Measurements from ENCODE around the gene CCND2.
"Not testable (repeated sequence)": the region's sequence is repeated elsewhere in the genome, so short reads cannot be mapped to it uniquely, and the experiment has no call there.

CCND2 gene

GRCh38 chr12:4242595-4242994 is 31.0 kb upstream of the CCND2 start:
- no peaks in the 10 kb centered on the region for H3K4me1 ChIP-seq (ENCODE audit: control insufficient read depth, insufficient read depth, low read length)
- H3K4me2 ChIP-seq (ENCODE audit: low read length), result no peak overlapping the region
- no peaks in the 10 kb centered on the region for H3K36me3 ChIP-seq (ENCODE audit: insufficient read depth, low read length)
- no peak overlapping the region for H3K9ac ChIP-seq (ENCODE audit: low read depth, low read length)
- no peak overlapping the region for H3K4me3 ChIP-seq (ENCODE audit: low read length)
- H3K9me3 ChIP-seq (replicated peaks; ENCODE audit: low read length), result no peaks in the 10 kb centered on the region
- no peaks in the 10 kb centered on the region for H3K27me3 ChIP-seq (ENCODE audit: control insufficient read depth, insufficient read depth, low read length)

GRCh38 chr12:4243091-4243490 is 30.5 kb upstream of the CCND2 start:
- Histone ChIP-seq H3K4me3 (ENCODE audit: low read length) (no peak overlapping the region), H3K4me1 (ENCODE audit: control insufficient read depth, insufficient read depth, low read length) (no peaks in the 10 kb centered on the region), H3K9ac (ENCODE audit: low read depth, low read length) (no peak overlapping the region), H3K9me3 (replicated peaks; ENCODE audit: low read length) (no peaks in the 10 kb centered on the region), H3K4me2 (ENCODE audit: low read length) (no peak overlapping the region), H3K36me3 (ENCODE audit: insufficient read depth, low read length) (no peaks in the 10 kb centered on the region), H3K27me3 (ENCODE audit: control insufficient read depth, insufficient read depth, low read length) (no peaks in the 10 kb centered on the region)

DNA sequence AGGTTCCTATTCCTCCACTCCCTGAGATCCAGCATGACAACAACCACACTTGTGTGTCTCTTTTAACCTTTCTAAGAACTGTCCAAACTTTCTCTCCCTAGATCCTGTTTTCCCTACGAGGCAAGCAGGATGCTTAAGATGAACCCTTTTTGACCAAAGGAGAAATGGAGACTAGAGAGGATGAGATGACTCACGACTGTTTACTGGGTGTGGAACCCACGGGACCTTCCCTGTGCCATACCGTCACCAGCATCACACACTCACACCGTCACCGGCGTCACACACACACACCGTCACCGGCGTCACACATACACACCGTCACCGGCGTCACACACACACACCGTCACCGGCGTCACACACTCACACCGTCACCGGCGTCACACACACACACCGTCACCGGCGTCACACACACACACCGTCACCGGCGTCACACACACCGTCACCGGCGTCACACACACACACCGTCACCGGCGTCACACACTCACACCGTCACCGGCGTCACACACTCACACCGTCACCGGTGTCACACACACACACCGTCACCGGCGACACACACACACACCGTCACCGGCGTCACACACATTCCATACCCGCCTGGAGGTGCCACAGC is 30.0 kb upstream of the CCND2 start:
- not testable (repeated sequence) for H3K4me2 ChIP-seq (ENCODE audit: low read length); H3K9ac ChIP-seq (ENCODE audit: low read depth, low read length); H3K36me3 ChIP-seq (ENCODE audit: insufficient read depth, low read length); H3K4me1 ChIP-seq (ENCODE audit: control insufficient read depth, insufficient read depth, low read length); H3K9me3 ChIP-seq (replicated peaks; ENCODE audit: low read length); H3K27me3 ChIP-seq (ENCODE audit: control insufficient read depth, insufficient read depth, low read length); H3K4me3 ChIP-seq (ENCODE audit: low read length)

DNA sequence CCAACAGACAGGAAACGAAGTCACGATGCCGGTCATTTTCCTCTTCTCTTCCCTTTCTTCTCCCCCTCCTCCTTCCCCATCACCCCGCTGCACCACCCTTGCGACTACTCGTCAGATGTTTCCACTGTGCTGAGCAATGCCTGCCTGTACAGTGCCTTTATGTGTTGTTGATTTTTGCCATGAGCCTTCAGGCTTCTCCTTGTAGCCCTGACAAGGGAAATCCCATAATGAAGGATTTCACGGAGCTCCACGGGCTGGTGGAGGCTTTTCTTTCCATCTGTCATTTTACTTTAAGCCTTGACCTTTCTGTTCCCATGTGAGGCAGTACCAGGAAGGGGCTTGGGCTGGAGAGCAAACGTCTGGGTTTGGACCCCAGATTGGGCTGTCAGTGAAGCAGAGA is 28.7 kb upstream of the CCND2 start:
- H3K4me1 ChIP-seq (ENCODE audit: control insufficient read depth, insufficient read depth, low read length), result no peaks in the 10 kb centered on the region
- H3K9me3 ChIP-seq (replicated peaks; ENCODE audit: low read length), result no peaks in the 10 kb centered on the region
- no peaks in the 10 kb centered on the region for H3K27me3 ChIP-seq (ENCODE audit: control insufficient read depth, insufficient read depth, low read length)
- H3K9ac ChIP-seq (ENCODE audit: low read depth, low read length), result no peak overlapping the region
- H3K36me3 ChIP-seq (ENCODE audit: insufficient read depth, low read length), result no peaks in the 10 kb centered on the region
- no peak overlapping the region for H3K4me2 ChIP-seq (ENCODE audit: low read length)
- no peak overlapping the region for H3K4me3 ChIP-seq (ENCODE audit: low read length)

GRCh38 chr12:4245446-4245845 is 28.1 kb upstream of the CCND2 start:
- Histone ChIP-seq H3K36me3 (ENCODE audit: insufficient read depth, low read length) (no peaks in the 10 kb centered on the region), H3K4me3 (ENCODE audit: low read length) (no peak overlapping the region), H3K27me3 (ENCODE audit: control insufficient read depth, insufficient read depth, low read length) (no peaks in the 10 kb centered on the region), H3K9me3 (replicated peaks; ENCODE audit: low read length) (no peaks in the 10 kb centered on the region), H3K4me1 (ENCODE audit: control insufficient read depth, insufficient read depth, low read length) (no peaks in the 10 kb centered on the region), H3K9ac (ENCODE audit: low read depth, low read length) (no peak overlapping the region), H3K4me2 (ENCODE audit: low read length) (no peak overlapping the region)

- H3K4me3 ChIP-seq (ENCODE audit: low read length), result no peak overlapping the region
- no peak overlapping the region for H3K9ac ChIP-seq (ENCODE audit: low read depth, low read length)
- no peaks in the 10 kb centered on the region for H3K4me1 ChIP-seq (ENCODE audit: control insufficient read depth, insufficient read depth, low read length)
- H3K4me2 ChIP-seq (ENCODE audit: low read length), result no peak overlapping the region
- H3K9me3 ChIP-seq (replicated peaks; ENCODE audit: low read length), result no peaks in the 10 kb centered on the region
- H3K36me3 ChIP-seq (ENCODE audit: insufficient read depth, low read length), result no peaks in the 10 kb centered on the region
- H3K27me3 ChIP-seq (ENCODE audit: control insufficient read depth, insufficient read depth, low read length), result no peaks in the 10 kb centered on the region
Measured at GRCh38 chr12:4246116-4246515, 27.4 kb upstream of the CCND2 start.

DNA sequence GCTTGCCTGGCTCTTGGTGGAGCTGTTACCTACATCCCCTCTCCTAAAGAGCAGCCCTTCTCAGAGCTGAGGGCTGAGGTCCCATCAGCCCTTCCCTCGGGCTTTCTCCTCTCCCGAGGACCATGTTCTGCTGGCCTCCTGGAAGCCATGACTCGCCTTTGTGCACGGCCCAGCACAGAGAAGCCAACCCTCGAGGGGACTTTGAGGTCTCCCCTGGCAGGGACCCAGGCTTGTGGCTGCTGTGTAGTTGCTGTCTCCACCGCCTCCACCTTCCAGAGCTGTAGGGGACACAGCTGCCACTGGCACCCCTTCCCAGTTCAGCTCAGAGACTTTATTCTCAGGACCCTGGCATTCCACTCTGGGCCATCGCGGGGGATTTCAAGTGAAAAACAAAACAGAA is 22.9 kb upstream of the CCND2 start:
- Histone ChIP-seq H3K9me3 (replicated peaks; ENCODE audit: low read length) (no peaks in the 10 kb centered on the region), H3K9ac (ENCODE audit: low read depth, low read length) (no peak overlapping the region), H3K4me1 (ENCODE audit: control insufficient read depth, insufficient read depth, low read length) (no peaks in the 10 kb centered on the region), H3K4me2 (ENCODE audit: low read length) (no peak overlapping the region), H3K4me3 (ENCODE audit: low read length) (no peak overlapping the region), H3K36me3 (ENCODE audit: insufficient read depth, low read length) (no peaks in the 10 kb centered on the region), H3K27me3 (ENCODE audit: control insufficient read depth, insufficient read depth, low read length) (peaks cover 6% of the 10 kb centered on the region)

GRCh38 chr12:4251216-4251891 is 22.2 kb upstream of the CCND2 start:
- H3K9me3 ChIP-seq (replicated peaks; ENCODE audit: low read length), result no peaks in the 10 kb centered on the region
- H3K36me3 ChIP-seq (ENCODE audit: insufficient read depth, low read length), result no peaks in the 10 kb centered on the region
- H3K4me3 ChIP-seq (ENCODE audit: low read length), result no peak overlapping the region
- peaks cover 7% of the 10 kb centered on the region for H3K27me3 ChIP-seq (ENCODE audit: control insufficient read depth, insufficient read depth, low read length)
- no peak overlapping the region for H3K4me2 ChIP-seq (ENCODE audit: low read length)
- H3K4me1 ChIP-seq (ENCODE audit: control insufficient read depth, insufficient read depth, low read length), result no peaks in the 10 kb centered on the region
- H3K9ac ChIP-seq (ENCODE audit: low read depth, low read length), result no peak overlapping the region

- no peaks in the 10 kb centered on the region for H3K36me3 ChIP-seq (ENCODE audit: insufficient read depth, low read length)
- H3K9ac ChIP-seq (ENCODE audit: low read depth, low read length), result no peak overlapping the region
- no peak overlapping the region for H3K4me3 ChIP-seq (ENCODE audit: low read length)
- peaks cover 10% of the 10 kb centered on the region for H3K27me3 ChIP-seq (ENCODE audit: control insufficient read depth, insufficient read depth, low read length)
- H3K9me3 ChIP-seq (replicated peaks; ENCODE audit: low read length), result no peaks in the 10 kb centered on the region
- no peaks in the 10 kb centered on the region for H3K4me1 ChIP-seq (ENCODE audit: control insufficient read depth, insufficient read depth, low read length)
- H3K4me2 ChIP-seq (ENCODE audit: low read length), result no peak overlapping the region
Measured at GRCh38 chr12:4251967-4252366, 21.6 kb upstream of the CCND2 start.

GRCh38 chr12:4252601-4253000 is 21.0 kb upstream of the CCND2 start:
- H3K4me1 ChIP-seq (ENCODE audit: control insufficient read depth, insufficient read depth, low read length), result no peaks in the 10 kb centered on the region
- H3K9ac ChIP-seq (ENCODE audit: low read depth, low read length), result no peak overlapping the region
- no peaks in the 10 kb centered on the region for H3K36me3 ChIP-seq (ENCODE audit: insufficient read depth, low read length)
- no peak overlapping the region for H3K4me3 ChIP-seq (ENCODE audit: low read length)
- H3K27me3 ChIP-seq (ENCODE audit: control insufficient read depth, insufficient read depth, low read length), result peaks cover 10% of the 10 kb centered on the region
- no peaks in the 10 kb centered on the region for H3K9me3 ChIP-seq (replicated peaks; ENCODE audit: low read length)
- H3K4me2 ChIP-seq (ENCODE audit: low read length), result no peak overlapping the region

- Histone ChIP-seq H3K9me3 (replicated peaks; ENCODE audit: low read length) (no peaks in the 10 kb centered on the region), H3K9ac (ENCODE audit: low read depth, low read length) (no peak overlapping the region), H3K4me2 (ENCODE audit: low read length) (no peak overlapping the region), H3K27me3 (ENCODE audit: control insufficient read depth, insufficient read depth, low read length) (peaks cover 16% of the 10 kb centered on the region), H3K4me3 (ENCODE audit: low read length) (no peak overlapping the region), H3K36me3 (ENCODE audit: insufficient read depth, low read length) (no peaks in the 10 kb centered on the region), H3K4me1 (ENCODE audit: control insufficient read depth, insufficient read depth, low read length) (no peaks in the 10 kb centered on the region)
Measured at GRCh38 chr12:4256043-4256826, 17.3 kb upstream of the CCND2 start.
